ENCODE measurements around the gene CAMK2B. TPM values are rescaled to one million over a fixed set of nuclear protein-coding genes. Genes with fewer than 3 reads are reported as not detected.

The CAMK2B gene
- polyA plus RNA-seq, 3 donors: 1.6 to 2.7 (median 1.7) TPM

GRCh38 chr7:44220358-44221112, 104.9 kb downstream of the CAMK2B start:
- DNase-seq (ENCODE audit: low read depth in 3 of 3, low spot score in 2 of 3): no peak

GRCh38 chr7:44220046-44220357, 105.4 kb downstream of the CAMK2B start:
- DNase-seq (ENCODE audit: low read depth in 3 of 3, low spot score in 2 of 3): no peak

- DNase-seq (ENCODE audit: low read depth in 3 of 3, low spot score in 2 of 3): no peak
Measured at GRCh38 chr7:44219371-44220045, 105.9 kb downstream of the CAMK2B start.

GRCh38 chr7:44218418-44219201, 106.8 kb downstream of the CAMK2B start:
- no peak for DNase-seq (ENCODE audit: low read depth in 3 of 3, low spot score in 2 of 3)

- DNase-seq (ENCODE audit: low read depth in 3 of 3, low spot score in 2 of 3): no peak
Measured at GRCh38 chr7:44217852-44218402, 107.5 kb downstream of the CAMK2B start.

- DNase-seq (ENCODE audit: low read depth in 3 of 3, low spot score in 2 of 3): no peak
Measured at GRCh38 chr7:44217223-44217714, 108.1 kb downstream of the CAMK2B start.

- DNase-seq (ENCODE audit: low read depth in 3 of 3, low spot score in 2 of 3): no peak
Measured at GRCh38 chr7:44216521-44217222, 108.7 kb downstream of the CAMK2B start.

- DNase-seq (ENCODE audit: low read depth in 3 of 3, low spot score in 2 of 3): no peak
Measured at GRCh38 chr7:44216019-44216418, 109.4 kb downstream of the CAMK2B start.

- no peak for DNase-seq (ENCODE audit: low read depth in 3 of 3, low spot score in 2 of 3)
Measured at GRCh38 chr7:44215531-44215930, 109.9 kb downstream of the CAMK2B start.

GRCh38 chr7:44213877-44214388, 111.5 kb downstream of the CAMK2B start:
- no peak for DNase-seq (ENCODE audit: low read depth in 3 of 3, low spot score in 2 of 3)

- no peak for DNase-seq (ENCODE audit: low read depth in 3 of 3, low spot score in 2 of 3)
Measured at GRCh38 chr7:44213206-44213876, 112.1 kb downstream of the CAMK2B start.

- DNase-seq (ENCODE audit: low read depth in 3 of 3, low spot score in 2 of 3): no peak
Measured at GRCh38 chr7:44212581-44213184, 112.7 kb downstream of the CAMK2B start.

GRCh38 chr7:44212018-44212417, 113.4 kb downstream of the CAMK2B start:
- DNase-seq (ENCODE audit: low read depth in 3 of 3, low spot score in 2 of 3): no peak

GRCh38 chr7:44211126-44211675, 114.2 kb downstream of the CAMK2B start:
- DNase-seq (ENCODE audit: low read depth in 3 of 3, low spot score in 2 of 3): no peak

GRCh38 chr7:44210107-44210506, 115.3 kb downstream of the CAMK2B start:
- no peak for DNase-seq (ENCODE audit: low read depth in 3 of 3, low spot score in 2 of 3)

GRCh38 chr7:44208085-44208484, 117.3 kb downstream of the CAMK2B start:
- DNase-seq (ENCODE audit: low read depth in 3 of 3, low spot score in 2 of 3): no peak

- no peak for DNase-seq (ENCODE audit: low read depth in 3 of 3, low spot score in 2 of 3)
Measured at GRCh38 chr7:44206008-44206407, 119.4 kb downstream of the CAMK2B start.

- no peak for DNase-seq (ENCODE audit: low read depth in 3 of 3, low spot score in 2 of 3)
Measured at GRCh38 chr7:44201813-44202212, 123.6 kb downstream of the CAMK2B start.

Measured in right renal cortex interstitium (tissue), 3 donors.